Smooth muscle cell of the brain vasculature (primary cell): ENCODE measurements around the gene IL18R1.

Experiments used
- DNase-seq: peaks from one replicate; pipeline ENCODE4 v3.0.0-alpha.2; 2012; ENCODE audit warnings: low read depth, low spot score

Gene IL18R1

GRCh38 chr2:102432386-102432785, 76.8 kb downstream of the IL18R1 start:
- DNase-seq, result no peak

DNA sequence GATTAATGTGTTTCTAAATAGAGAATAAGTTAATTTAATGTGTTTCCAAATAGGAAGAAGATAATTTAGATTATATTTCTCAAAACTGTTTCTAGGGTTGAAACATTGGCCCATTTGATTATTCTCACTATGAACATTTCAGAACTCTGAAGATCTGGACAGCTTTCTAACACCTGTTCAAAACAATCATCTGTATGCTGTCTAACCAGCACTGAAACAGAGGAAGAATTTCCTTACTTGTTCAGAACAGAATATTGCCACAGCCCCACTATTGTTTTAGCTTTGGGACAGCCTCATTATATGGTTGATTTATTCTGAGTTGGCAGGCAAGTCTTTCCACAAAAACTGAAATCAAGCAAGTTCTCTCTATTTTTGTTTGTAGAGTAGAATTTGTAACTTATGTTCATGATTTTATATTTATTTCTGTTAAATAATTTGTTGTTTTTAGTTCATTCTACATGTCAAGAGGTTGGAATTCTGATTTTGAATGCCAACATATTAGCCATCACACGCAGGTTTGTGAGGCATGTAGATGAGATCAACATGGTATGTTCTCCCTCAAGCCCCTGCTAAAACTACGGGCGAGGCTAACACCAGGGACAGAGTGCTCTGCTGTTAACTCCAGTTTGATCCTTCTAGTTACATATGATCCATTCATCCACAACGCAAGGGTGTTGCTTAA, 78.5 kb downstream of the IL18R1 start:
- no peak for DNase-seq

- DNase-seq, result no peak
These were observed 79.2 kb downstream of the IL18R1 start for GRCh38 chr2:102434655-102435381.

DNA sequence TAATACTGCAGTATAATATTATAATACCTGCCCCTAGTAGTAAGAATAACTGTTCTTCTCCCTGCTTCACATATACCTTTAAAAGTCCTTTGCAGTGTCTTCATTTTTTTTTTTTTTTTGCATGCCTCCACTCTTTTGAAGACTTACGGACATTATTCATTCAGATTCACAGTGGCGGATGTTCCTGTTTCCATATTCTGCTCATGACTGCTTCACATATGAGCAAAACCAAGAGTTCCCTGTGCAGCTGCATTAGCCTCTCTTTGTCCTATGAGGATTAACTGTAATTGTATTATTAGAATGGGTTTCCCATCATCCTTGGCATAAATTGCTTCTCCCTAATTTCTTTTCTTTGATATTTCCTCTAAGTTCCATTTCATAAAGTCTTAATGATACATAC, 80.1 kb downstream of the IL18R1 start:
- no peak for DNase-seq

- DNase-seq, result no peak
These were observed 80.7 kb downstream of the IL18R1 start for GRCh38 chr2:102436323-102436722.

DNA sequence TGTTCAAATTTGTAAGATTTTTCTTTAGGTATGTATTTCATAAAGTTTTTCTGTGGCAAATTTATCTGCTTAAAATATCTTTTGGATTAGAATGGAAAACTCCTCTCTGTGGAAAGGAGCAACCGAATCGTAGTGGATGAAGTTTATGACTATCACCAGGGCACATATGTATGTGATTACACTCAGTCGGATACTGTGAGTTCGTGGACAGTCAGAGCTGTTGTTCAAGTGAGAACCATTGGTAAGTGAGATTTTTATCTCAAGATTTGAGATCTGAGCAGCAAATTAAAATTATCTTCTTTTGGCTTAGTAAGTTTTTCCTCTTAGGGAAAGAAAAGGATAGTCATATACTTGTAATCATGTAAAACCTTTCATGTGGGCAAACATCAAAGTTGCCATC, 81.5 kb downstream of the IL18R1 start:
- DNase-seq, result no peak

GRCh38 chr2:102438111-102438510, 82.5 kb downstream of the IL18R1 start:
- DNase-seq, result no peak

GRCh38 chr2:102438578-102438977, 83.0 kb downstream of the IL18R1 start:
- DNase-seq, result no peak

- no peak for DNase-seq
These were observed 83.6 kb downstream of the IL18R1 start for GRCh38 chr2:102439065-102439695.

GRCh38 chr2:102442967-102443828, 87.6 kb downstream of the IL18R1 start:
- DNase-seq, result no peak

- DNase-seq, result no peak
These were observed 88.6 kb downstream of the IL18R1 start for GRCh38 chr2:102444233-102444632.

DNA sequence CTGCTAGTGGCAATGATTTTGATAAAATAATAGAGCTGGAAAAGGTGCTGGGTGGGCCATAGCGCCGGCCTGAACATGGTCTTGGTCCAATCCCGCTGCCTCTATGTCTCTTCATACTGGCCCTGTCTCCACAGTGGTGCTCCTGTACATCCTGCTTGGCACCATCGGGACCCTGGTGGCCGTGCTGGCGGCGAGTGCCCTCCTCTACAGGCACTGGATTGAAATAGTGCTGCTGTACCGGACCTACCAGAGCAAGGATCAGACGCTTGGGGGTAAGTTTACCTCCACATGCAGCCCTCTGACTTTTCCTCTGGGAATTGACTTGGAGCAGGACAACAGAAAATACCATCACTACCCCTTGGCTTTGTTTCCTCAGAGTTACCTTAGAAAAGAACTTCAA, 91.3 kb downstream of the IL18R1 start:
- no peak for DNase-seq
